Body of pancreas (tissue), 4 donors: ENCODE data around the gene BTD. TPM values are rescaled to one million over a fixed set of nuclear protein-coding genes. Genes with fewer than 3 reads are reported as not detected.

Experiments
- ATAC-seq: fragments of 150-250 bp; one replicate; pipeline ENCODE4 v1.9.1; 2016
- DNase-seq, 4 donors: peaks; one replicate each; pipeline ENCODE4 v3.0.0-alpha.2; 2019
- H3K27ac ChIP-seq, 4 donors: fragments of 200-600 bp; sonication (generic); 1 replicate in 3 of 4; 2 replicates in 1 of 4; pipeline versions ENCODE4 v1.5.1 to v1.6.1; 2016 to 2019; ENCODE audit warnings: mild to moderate bottlenecking in 1 of 4, mixed read lengths in 1 of 4, moderate library complexity in 1 of 4
- H3K27me3 ChIP-seq, 2 donors: fragments of 200-600 bp; sonication (generic); one replicate each; pipeline ENCODE4 v1.6.0; 2016; ENCODE audit warnings: mild to moderate bottlenecking in 1 of 2
- H3K36me3 ChIP-seq, 2 donors: fragments of 200-600 bp; sonication (generic); replicated peaks in 1 of 2; 2 replicates each; pipeline ENCODE4 v1.5.1; 2016; ENCODE audit warnings: low read depth in 2 of 2; ENCODE audit not compliant: insufficient read depth in 1 of 2
- H3K4me1 ChIP-seq: fragments of 200-600 bp; sonication (generic); one replicate; pipeline ENCODE4 v1.6.0; 2016
- H3K4me3 ChIP-seq, 2 donors: fragments of 200-600 bp; sonication (generic); 1 replicate in 1 of 2; 2 replicates in 1 of 2; pipeline ENCODE4 v1.5.1; 2016 to 2019
- H3K9me3 ChIP-seq, 3 donors: fragments of 200-600 bp; sonication (generic); 1 replicate in 2 of 3; 2 replicates in 1 of 3; pipeline ENCODE4 v1.5.1; 2016
- POLR2A ChIP-seq, 3 donors: fragments of 450-650 bp; IDR thresholded peaks; one replicate each; pipeline ENCODE4 v1.6.1; 2016; ENCODE audit warnings: antibody characterized with exemption in 3 of 3, mild to moderate bottlenecking in 2 of 3
- WGBS, 2 donors: methylation state at CpG; one replicate each; pipeline ENCODE4 v1.1.5; 2017; 5-methylcytosine and 5-hydroxymethylcytosine counted together
- intact Hi-C: fragments of 100-400 bp; cut with DNase I; formaldehyde crosslinking; loops from one replicate; pipeline ENCODE4 v1.15.1; 2023
- total RNA-seq, 2 donors: library from RNA; depleted of rRNA; stranded (reverse); fragments of >200 nt; gene quantifications; one replicate each; pipeline ENCODE4 v1.1.0, GENCODE V29; 2016
- TF ChIP-seq, protein P1 (sequence below), 7 experiments: fragments of 450-650 bp in 4 of 7; fragments of 200-600 bp in 3 of 7; sonication (generic) in 3 of 7; IDR thresholded peaks; one replicate each; pipeline ENCODE4 v1.5.1; 2016 to 2019; ENCODE audit warnings: antibody characterized with exemption in 7 of 7

Gene BTD
- total RNA-seq, 2 donors from 2014 or later, result 8.2 to 24.4 TPM

- TF ChIP-seq POLR2A (IDR thresholded peaks at IDR 0.05), result no peak
- TF ChIP-seq, protein P1, sequence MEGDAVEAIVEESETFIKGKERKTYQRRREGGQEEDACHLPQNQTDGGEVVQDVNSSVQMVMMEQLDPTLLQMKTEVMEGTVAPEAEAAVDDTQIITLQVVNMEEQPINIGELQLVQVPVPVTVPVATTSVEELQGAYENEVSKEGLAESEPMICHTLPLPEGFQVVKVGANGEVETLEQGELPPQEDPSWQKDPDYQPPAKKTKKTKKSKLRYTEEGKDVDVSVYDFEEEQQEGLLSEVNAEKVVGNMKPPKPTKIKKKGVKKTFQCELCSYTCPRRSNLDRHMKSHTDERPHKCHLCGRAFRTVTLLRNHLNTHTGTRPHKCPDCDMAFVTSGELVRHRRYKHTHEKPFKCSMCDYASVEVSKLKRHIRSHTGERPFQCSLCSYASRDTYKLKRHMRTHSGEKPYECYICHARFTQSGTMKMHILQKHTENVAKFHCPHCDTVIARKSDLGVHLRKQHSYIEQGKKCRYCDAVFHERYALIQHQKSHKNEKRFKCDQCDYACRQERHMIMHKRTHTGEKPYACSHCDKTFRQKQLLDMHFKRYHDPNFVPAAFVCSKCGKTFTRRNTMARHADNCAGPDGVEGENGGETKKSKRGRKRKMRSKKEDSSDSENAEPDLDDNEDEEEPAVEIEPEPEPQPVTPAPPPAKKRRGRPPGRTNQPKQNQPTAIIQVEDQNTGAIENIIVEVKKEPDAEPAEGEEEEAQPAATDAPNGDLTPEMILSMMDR (IDR thresholded peaks at IDR 0.05), result no peak
- intact Hi-C loops, result no loop called here
- Histone ChIP-seq H3K27ac (peak overlapping the region in 3 of 4 donors; percentile 85 to 87 (median 85)), H3K27me3 (no peaks in the 10 kb centered on the region), H3K36me3 (no peaks in the 10 kb centered on the region), H3K4me1 (peaks cover 24% of the 10 kb centered on the region), H3K4me3 (no peak overlapping the region), H3K9me3 (no peaks in the 10 kb centered on the region)
- 85 to 86% methylated on average over 18 of the region's 18 CpGs for WGBS, 2 donors
- no peak for DNase-seq
- no peak for ATAC-seq
These were observed 44.4 kb downstream of the BTD start for GRCh38 chr3:15645740-15646501.

DNA sequence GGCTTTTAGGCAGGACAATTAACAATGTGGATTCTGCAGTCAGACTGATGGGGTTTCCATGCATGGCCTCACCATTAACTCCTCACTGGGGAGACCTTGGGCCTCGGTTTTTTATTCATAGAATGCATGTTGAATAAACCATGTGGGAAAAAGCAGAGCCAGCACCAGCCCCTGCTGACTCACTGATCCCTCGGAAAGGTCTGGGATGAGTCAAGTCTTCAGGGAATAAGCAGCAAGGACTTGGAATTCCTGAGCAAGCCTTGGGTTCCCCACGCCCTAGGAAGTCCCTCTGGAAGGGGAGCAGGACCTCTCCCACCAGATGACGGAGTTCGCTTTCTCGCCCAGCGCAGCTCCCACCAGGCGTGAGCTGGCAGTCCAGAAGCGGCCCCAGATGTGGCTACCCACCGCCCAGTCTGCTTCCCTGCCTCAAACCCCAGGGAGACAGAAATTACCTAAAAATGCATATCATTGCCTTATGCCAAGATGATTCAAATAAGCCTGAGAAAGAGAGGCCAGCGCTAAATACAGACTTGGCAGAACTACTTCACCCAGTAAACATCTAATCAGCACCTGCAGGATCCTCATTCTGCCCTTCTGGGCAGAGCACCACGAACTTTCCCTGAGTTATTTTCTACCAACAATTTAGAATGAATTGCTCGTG, 45.4 kb downstream of the BTD start:
- no peaks in the 10 kb centered on the region for H3K36me3 ChIP-seq
- 47 to 54% methylated on average over 11 to 13 of the region's 13 CpGs for WGBS, 2 donors
- peak; percentile 42 to 66 (median 54) for DNase-seq
- H3K4me3 ChIP-seq, result no peak overlapping the region
- intact Hi-C loops, result no loop called here
- H3K27me3 ChIP-seq, result no peaks in the 10 kb centered on the region
- TF ChIP-seq POLR2A (IDR thresholded peaks at IDR 0.05), result no peak
- TF ChIP-seq, protein P1 (IDR thresholded peaks at IDR 0.05), result no peak
- H3K9me3 ChIP-seq, result no peaks in the 10 kb centered on the region
- peaks cover 24% of the 10 kb centered on the region for H3K4me1 ChIP-seq
- ATAC-seq, result peak; percentile 51
- peak overlapping the region; percentile 81 to 87 (median 85) for H3K27ac ChIP-seq

- WGBS, 2 donors, result 15 to 21% methylated on average over 4 of the region's 4 CpGs
- no peaks in the 10 kb centered on the region for H3K9me3 ChIP-seq
These were observed 46.1 kb downstream of the BTD start for GRCh38 chr3:15647611-15648167.

DNA sequence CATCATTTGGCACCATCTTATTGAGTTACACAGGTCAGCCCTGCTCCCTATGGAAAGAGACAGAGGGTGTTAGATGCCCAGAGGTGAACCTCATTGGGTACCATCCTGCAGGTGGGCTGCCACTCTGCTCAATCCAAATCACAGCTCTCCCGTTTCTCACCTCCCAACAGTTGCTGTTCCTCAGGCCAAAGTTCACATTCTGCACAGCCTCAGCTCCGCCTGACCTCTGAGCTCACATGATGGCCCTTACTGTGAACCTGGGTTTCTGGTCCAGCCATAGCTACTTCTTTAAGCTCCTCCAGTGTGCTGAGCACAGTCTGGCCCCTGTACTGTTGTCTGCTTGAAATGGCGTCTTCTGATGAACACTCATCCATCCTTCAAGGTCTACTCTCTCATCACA, 47.8 kb downstream of the BTD start:
- 84 to 93% methylated on average over 3 of the region's 3 CpGs for WGBS, 2 donors
- no peak for ATAC-seq
- H3K9me3 ChIP-seq, result no peaks in the 10 kb centered on the region
- intact Hi-C loops, result no loop called here
- no peak for DNase-seq
- peak overlapping the region in 1 of 4 donors; percentile 87 for H3K27ac ChIP-seq
- H3K4me3 ChIP-seq, result no peak overlapping the region
- H3K27me3 ChIP-seq, result no peaks in the 10 kb centered on the region
- TF ChIP-seq, protein P1 (IDR thresholded peaks at IDR 0.05), result no peak
- no peak for TF ChIP-seq POLR2A (IDR thresholded peaks at IDR 0.05)
- no peaks in the 10 kb centered on the region for H3K36me3 ChIP-seq
- peaks cover 35% of the 10 kb centered on the region for H3K4me1 ChIP-seq

More at GRCh38 chr3:15647611-15648167, 46.1 kb downstream of the BTD start:
- H3K4me3 ChIP-seq, result no peak overlapping the region
- no peaks in the 10 kb centered on the region for H3K36me3 ChIP-seq
- TF ChIP-seq, protein P1 (IDR thresholded peaks at IDR 0.05), result no peak
- peak in 2 of 3 donors; percentile 34 to 36 for TF ChIP-seq POLR2A (IDR thresholded peaks at IDR 0.05)
- intact Hi-C loops, result no loop called here
- DNase-seq (peak; percentile 74 to 89 (median 85)), ATAC-seq (peak; percentile 90)
- H3K27ac ChIP-seq, result peak overlapping the region; percentile 81 to 87 (median 85)
- H3K4me1 ChIP-seq, result peaks cover 24% of the 10 kb centered on the region
- H3K27me3 ChIP-seq, result no peaks in the 10 kb centered on the region
